LHCN-M2 (cell line): Measurements from ENCODE around the gene AXL. TPM values are rescaled to one million over a fixed set of nuclear protein-coding genes. Genes with fewer than 3 reads are reported as not detected.
"Not testable (repeated sequence)": the region's sequence is repeated elsewhere in the genome, so short reads cannot be mapped to it uniquely, and the experiment has no call there.

ENCODE experiments used
- DNase-seq: peaks from one replicate; pipeline ENCODE4 v3.0.0-alpha.2; 2012; ENCODE audit warnings: low read depth
- polyA plus RNA-seq: library from polyadenylated mRNA; unstranded; fragments of >200 nt; gene quantifications from one replicate; pipeline ENCODE4 v1.2.1, GENCODE V29; 2012; ENCODE audit warnings: missing spikeins
- total RNA-seq: library from RNA; depleted of rRNA; stranded (reverse); fragments of >200 nt; gene quantifications from 2 replicates; pipeline ENCODE4 v1.2.3, GENCODE V29; 2014; rRNA removed

Gene AXL
- 254 and 297 TPM in 2 replicates for total RNA-seq
- polyA plus RNA-seq: 263 TPM

DNA sequence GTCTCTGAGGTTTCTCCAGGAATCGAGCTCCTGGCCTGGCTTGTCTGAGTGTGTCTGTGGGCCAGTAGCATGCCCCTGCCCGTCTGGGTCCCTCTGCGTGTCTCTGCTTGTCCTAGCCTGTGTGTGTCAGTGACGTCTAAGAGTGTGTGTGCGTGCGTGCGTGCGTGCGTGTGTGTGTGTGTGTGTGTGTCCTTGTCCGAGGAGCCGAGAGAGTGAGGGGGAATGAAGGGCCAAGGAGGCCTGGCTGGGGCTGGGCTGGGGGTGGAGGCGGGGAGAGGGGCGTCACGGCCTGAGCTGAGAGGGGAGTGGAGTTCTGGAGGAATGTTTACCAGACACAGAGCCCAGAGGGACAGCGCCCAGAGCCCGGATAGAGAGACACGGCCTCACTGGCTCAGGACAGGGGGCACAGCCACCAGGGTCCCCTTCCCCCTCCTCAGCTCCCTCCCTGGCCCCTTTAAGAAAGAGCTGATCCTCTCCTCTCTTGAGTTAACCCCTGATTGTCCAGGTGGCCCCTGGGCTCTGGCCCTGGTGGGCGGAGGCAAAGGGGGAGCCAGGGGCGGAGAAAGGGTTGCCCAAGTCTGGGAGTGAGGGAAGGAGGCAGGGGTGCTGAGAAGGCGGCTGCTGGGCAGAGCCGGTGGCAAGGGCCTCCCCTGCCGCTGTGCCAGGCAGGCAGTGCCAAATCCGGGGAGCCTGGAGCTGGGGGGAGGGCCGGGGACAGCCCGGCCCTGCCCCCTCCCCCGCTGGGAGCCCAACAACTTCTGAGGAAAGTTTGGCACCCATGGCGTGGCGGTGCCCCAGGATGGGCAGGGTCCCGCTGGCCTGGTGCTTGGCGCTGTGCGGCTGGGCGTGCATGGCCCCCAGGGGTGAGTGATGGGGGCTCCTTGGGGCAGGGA, at the start of gene AXL:
TSS of gene AXL (plus strand) at position 609 of the 893 bp plus-strand sequence. CDS start at position 779, 170 bp downstream.
- peak; percentile 90 for DNase-seq

DNA sequence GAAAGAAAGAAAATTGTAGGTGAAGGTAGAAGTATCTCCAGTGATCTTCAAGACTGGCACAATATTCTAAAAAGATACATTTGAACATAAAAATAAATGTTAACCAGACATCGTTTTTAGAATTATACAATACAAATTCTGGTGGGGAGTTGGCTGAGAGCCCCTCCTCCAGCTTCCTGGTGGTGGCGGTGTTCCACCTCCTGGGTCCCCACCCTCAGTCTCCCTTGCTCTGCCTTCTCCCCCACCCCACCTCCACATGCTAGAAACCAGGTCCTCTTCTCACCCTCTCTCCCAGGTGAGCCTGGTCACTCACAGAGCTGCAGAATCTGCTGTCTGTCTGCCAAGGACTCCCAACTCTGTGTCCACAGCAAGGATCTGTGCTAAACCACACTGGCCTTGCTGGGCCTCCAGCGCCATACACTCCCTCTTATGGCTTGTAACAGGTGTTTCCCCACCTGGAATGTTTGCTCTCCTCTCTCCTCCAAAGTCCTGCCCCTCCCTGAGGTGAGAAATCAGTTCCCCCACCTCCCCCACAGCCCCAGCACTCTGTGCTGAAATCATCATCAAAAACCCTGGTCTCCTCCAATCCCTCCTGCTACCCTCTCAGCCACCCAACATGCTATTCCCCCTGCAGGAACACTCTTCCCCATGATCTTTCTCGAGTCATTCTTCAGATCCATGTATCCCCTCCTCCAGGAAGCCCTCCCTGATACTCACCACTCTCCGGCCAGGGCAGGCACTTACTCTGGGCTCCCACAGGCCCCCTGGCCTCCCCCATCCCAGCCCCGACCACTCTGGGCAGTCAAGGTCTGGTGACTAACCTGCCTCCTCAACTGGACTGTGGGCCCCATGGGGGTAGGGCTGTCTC, 46.5 kb upstream of the AXL start:
- no peak for DNase-seq

DNA sequence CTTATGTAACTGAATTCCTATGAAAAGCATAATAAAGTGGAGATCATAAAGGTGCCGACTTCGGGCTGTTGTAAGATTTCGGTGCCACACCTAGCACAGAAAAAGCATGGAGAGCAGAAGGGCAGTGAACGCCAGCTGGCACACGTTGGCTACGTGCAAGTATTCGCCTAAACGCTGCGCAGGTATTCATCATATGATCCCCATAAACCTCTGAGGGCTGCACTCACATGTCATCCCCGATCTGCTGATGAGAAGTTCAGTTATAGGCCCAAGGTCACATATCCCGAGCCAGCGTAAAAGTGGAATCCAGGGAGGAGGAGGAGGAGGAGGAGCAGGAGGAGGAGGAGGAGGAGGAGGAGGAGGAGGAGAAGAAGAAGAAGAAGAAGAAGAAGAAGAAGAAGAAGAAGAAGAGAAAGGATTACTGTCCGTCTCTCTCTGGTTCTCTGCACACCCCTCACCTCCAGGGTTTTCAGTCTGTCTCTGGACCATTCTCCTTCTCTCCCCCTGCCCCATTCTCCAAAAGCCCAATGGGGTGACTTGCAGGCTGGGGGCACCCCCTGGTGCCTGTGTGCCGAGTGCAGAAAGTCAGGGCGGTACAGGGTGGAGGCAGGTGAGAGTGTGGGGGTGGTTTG, 44.6 kb upstream of the AXL start:
- no peak for DNase-seq

DNA sequence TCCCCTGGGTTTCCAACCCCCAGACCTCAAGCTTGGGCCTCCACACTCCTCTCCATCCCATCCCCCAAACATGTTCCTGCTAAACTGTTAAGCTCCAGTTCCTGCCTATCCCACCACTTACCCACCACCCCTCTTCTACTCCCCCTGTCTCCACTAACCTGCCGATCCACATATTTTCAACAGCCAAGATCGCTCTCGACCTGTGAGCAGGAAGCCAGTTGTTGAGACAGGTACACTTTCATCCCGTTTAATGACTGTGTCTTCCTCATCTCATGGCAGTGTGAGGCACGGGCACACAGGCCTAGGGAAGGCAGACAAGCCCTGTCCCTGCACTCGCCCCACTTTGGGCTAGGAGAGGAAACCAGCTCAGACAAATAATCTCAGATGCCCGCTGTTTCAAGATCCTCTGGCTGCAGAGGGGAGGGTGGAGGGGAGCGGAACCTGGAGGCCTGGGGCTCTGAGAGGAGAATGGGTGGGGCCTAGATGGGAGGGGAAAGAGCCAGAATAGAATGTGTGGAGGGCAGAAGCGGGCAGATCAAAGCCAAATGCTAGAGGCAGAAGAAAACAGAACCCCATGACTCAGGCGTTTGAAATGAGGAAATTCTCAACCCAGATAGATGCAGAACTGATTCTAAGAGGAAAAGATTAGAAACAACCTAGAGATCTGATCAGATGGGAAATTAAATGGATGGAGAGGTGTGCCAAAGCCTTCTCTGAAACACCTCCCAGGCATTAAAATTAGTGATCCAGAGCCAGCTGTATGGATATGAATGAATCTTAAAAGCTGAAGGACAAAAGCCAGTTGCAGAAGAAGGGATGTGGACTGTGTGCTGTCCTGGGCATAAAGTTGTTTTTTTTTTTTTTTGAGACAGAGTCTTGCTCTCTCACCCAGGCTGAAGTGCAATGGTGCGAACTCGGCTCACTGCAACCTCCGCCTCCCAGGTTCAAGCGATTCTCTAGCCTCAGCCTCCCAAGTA, 42.9 kb upstream of the AXL start:
- peak; percentile 71 for DNase-seq

DNA sequence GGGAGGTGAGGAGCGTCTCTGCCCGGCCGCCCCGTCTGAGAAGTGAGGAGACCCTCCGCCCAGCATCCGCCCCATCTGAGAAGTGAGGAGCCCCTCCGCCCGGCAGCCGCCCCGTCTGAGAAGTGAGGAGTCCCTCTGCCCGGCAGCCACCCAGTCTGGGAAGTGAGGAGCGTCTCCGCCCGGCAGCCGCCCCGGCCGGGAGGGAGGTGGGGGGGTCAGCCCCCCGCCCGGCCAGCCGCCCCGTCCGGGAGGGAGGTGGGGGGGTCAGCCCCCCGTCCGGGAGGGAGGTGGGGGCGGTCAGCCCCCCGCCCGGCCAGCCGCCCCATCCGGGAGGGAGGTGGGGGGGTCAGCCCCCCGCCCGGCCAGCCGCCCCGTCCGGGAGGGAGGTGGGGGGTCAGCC, 38.9 kb upstream of the AXL start:
- DNase-seq: not testable (repeated sequence)

DNA sequence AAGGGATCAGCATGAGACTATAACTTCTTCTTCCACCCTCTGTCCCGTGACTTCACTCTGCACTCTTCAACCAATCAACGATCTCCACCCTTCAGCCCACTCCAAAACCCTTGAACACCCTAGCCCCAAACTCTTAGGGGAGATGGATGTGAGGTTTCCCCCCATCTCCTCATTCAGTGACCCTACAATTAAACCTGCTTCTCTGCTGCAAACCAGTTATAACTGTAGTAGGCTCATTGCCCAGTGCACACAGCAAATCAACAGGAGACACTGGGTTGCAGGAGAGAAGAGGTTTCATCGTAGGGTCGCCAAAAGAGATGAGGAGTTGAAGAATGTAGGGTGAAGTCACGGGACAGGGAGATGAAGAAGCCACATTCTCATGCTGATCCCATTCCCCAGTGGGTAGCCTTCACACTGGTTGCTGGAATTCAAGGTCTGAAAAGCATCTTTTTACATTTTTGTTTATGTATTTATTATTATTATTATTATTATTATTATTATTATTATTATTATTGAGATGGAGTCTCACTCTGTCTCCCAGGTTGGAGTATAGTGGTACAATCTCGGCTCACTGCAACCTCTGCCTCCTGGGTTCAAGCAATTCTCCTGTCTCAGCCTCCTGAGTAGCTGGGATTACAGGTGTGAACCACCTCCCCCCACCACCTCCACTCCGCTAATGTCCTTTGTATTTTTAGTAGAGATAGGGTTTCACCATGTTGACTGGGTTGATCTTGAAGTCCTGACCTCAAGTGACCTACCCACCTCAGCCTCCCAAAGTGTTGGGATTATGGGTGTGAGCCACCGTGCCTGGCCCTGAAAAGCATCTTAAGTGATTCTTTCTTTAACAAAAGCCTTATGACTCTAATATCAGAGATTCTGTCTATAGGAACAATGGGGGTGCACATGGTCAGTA, 31.8 kb upstream of the AXL start:
- DNase-seq: no peak

DNA sequence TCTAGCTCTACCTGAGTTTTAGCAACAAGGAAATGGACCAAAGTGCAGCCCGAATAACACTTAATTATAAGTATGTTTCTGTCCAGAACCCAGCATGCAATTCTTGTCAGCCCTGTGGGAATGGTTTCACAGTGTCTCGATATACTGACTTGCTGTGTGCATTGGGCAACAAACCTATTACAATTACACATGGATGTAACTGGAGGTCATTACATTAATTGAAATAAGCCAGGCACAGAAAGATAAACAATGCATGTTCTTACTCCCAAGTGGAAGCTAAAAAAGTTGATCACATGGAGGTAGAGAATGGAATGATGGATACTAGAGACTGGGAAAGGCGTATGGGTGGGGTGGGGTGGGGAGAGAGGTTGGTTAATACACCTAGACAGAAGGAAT, 31.1 kb upstream of the AXL start:
- no peak for DNase-seq

DNA sequence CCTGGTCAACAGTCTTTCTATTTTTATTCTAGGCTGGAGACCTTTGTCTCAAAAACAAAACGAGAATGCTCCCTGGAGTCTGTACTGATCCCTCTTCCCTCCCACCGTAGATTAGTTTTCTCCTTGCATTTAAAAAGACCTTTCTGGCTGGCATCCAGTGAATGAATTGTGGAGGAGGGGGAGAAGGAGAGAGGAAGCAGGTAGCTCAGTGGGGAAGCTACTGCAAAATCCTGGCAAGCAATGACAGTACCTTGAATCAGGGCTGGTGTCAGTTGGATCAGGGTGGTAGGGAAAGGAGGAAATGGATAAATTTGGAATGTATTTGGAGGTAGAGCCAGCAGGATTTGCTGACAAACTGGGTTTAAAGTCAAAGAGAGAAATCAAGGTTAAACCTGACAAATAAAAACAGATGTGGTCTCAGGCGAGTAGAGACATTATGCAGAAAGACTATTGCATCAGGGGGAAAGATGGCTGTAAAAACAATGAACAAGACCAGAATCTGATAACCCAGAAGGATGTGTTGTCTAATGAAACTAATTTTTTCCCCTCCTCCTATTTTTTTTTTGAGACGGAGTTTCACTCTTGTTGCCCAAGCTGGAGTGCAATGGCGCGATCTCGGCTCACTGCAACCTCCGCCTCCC, 29.5 kb upstream of the AXL start:
- DNase-seq: no peak

DNA sequence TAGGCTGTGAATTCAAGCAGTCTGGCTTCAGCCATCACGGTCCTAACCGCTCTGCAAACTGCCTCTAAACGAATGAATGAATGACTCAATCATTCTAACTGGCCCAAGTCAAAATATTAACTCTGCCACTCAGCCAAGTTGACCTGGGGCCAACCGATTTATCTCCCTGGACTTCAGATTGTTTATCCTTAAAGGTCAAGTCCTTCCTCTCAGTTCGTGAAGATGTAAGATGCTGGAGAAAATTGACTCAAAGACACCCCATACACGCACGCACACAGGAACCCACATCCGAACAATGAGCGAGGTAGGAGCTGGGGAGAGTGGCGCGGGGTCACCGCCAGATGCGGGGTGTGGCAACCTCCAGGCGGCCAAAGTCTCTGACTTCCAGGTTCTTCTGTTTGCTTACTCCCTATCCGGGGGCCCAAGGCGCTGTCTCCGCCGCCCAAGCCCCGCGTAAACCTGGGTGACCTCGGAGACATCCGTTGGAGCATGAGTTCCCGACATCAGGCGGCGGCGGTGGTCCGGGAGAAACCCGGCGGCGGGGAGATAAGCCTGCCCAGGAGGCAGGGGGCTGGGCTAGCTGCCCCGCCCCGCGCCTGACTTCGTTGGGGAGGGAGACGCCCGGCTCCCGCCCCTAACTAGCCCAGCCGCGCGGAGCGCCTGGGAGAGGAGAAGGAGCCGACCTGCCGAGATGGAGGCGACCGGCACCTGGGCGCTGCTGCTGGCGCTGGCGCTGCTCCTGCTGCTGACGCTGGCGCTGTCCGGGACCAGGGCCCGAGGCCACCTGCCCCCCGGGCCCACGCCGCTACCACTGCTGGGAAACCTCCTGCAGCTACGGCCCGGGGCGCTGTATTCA, 26.2 kb upstream of the AXL start, which contains the start of gene CYP2S1:
TSS of gene CYP2S1 (plus strand) at position 646 of the 856 bp plus-strand sequence. CDS start at position 692, 46 bp downstream.
- no peak for DNase-seq

DNA sequence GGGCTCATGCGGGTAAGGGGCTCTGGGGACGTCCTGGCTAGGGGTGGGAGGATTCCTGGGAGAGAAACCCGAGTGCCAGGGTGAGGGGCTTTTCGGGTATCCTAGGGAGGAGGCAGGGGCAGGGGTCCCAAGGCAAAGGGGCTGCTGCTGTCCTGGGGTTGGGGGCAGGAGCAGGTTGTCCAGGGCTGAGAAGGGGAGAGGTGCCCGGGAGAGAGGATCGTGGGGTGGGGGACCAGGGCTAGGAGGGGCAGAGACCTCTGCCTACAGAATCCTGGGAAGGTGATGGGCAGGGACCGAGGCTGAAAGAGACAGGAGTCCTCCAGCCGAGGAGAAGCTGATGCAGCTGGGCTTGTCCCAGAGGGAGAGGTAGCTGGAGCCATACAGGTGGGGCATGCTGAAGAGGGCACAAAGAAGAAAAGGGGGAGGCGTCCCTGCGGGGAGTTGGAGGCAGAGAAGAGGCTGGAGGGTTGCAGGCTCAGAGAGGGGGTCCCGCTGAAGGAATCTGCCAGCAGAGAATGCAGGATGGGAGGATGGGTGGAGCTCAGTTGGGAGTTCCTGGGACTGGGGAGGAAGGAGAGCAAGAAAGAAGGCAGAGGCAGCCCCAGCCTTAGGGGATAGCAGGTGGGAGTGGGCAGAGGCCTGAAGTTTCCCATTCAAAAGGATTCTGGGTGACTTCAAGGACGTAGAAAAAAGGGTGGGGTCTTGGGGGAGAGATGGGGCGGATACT, 25.4 kb upstream of the AXL start:
- no peak for DNase-seq

DNA sequence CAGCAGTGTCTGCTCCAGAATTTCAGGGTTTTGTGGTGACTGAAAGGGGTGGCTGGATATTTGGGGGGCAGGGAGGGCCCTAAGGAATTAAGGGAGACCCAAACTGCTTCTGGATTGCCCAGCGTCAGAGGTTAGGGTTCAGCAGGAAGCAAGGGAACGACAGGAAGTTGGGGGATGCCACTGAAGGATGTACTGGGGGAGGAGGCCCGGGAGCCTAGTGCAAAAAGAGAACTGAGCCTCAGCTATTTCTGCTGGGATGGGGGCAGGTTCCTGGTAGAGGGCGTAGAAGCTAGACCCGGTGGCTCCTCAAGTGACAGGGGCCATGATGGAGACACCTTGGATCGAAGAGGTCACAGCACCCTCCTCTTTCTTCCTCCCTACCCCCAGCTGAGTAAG, 24.9 kb upstream of the AXL start:
- DNase-seq: no peak

DNA sequence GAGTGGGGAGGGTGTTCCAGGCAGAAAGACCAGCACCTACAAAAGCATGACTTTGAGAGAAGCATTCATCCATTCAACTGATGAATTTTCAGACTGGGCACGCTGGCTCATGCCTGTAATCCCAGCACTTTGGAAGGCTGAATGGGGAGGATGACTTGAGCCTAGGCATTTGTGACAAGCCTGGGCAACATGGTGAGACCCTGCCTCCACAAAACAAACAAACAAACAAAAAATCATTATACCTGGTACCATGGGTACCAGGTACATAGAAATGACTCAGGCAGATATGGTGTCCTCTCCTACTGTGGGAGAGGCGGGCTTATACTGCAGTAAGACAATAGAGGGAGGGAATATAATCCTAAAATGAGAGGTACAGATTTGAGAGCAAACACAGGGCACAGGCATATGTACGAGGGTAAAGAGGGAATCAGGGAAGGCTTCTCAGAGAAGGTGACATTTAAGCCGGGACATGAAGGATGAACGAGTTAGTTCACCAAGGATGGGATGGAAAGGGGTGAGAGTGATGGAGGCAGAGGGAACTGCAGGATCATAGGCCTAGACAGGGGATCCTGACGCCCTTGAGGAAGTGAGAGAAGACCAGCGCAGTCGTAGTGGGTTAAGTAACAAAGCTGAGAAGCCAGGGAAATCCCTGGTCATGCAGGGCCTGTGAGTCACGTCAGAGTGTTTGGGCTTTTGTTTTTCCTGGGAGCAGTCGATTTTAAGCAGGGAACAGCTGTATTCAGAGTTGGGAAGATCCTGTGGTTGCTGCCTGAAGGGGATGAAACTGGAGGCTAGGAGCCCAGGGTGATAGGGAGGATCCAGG, 23.1 kb upstream of the AXL start:
- peak; percentile 77 for DNase-seq

DNA sequence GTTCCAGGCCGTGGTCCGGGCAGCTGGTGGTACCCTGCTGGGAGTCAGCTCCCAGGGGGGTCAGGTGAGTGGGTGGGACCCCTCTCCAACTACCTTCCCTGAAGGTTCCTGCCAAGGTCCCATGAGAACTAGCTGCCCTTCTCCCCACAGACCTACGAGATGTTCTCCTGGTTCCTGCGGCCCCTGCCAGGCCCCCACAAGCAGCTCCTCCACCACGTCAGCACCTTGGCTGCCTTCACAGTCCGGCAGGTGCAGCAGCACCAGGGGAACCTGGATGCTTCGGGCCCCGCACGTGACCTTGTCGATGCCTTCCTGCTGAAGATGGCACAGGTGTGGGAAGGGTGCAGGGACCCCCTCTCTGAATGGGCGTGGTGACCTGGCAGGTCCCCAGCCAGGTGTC, 20.5 kb upstream of the AXL start:
- DNase-seq: no peak

DNA sequence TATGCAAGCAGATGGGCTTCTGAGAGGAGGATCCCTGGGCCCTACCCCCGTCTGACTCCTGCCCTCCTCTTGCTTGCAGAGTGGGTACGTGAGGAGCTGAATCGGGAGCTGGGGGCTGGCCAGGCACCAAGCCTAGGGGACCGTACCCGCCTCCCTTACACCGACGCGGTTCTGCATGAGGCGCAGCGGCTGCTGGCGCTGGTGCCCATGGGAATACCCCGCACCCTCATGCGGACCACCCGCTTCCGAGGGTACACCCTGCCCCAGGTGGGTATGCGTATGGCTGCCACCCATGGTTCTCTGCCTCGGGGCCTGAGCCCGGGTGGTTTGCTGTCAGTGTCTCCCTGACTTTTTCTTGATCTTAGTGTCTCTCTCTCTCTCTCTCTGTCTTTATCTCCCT, 15.7 kb upstream of the AXL start:
- no peak for DNase-seq

DNA sequence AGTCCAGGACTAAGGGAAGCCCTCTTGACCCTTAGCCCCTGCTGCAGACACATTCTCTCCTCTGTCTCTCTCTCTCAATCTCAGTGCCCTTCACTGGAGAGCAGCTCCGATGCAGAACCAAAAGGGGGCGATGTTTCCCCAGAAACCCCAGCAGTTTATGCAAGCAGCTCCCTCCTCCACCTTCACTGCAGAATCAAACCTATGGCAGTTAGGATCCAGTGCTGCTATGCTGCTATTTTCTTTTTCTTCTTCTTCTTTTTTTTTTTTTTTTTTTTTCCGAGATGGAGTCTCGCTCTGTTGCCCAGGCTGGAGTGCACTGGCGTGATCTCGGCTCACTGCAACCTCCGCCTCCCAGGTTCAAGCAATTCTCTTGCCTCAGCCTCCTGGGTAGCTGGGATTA, 14.7 kb upstream of the AXL start:
- DNase-seq: peak; percentile 82

DNA sequence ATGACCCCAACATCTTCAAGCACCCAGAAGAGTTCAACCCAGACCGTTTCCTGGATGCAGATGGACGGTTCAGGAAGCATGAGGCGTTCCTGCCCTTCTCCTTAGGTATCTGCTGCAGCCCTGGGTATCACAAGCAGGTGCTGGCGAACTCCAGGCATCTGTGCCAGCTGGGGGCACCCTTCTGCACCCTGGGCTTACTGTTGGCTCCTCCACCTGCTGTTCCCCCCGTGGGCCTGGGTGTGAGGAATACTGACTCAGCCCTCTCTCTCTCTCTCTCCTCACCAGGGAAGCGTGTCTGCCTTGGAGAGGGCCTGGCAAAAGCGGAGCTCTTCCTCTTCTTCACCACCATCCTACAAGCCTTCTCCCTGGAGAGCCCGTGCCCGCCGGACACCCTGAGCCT, 13.0 kb upstream of the AXL start:
- peak; percentile 42 for DNase-seq

DNA sequence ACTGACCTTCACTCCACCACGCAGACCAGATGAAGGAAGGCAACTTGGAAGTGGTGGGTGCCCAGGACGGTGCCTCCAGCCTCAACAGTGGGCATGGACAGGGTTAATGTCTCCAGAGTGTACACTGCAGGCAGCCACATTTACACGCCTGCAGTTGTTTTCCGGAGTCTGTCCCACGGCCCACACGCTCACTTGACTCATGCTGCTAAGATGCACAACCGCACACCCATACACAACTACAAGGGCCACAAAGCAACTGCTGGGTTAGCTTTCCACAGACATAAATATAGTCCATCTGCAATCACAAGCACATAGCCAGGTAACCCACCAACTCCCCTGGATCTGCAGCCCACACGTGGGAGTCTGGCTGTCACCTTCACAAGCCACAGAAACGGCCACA, 12.6 kb upstream of the AXL start:
- DNase-seq: no peak
